MM.1S (cell line): ENCODE data around the gene TRMT6.

Experiments used
- EZH2 ChIP-seq: fragments of 300-600 bp; sonication (generic); optimal IDR thresholded peaks from 2 replicates; pipeline ENCODE3; 2017; ENCODE audit warnings: low read depth, mild to moderate bottlenecking, antibody characterized with exemption, low read length, mixed read lengths
- EZH2phosphoT487 ChIP-seq: fragments of 300-600 bp; sonication (generic); IDR thresholded peaks from 2 replicates; pipeline ENCODE4 v1.6.1; 2018; ENCODE audit warnings: antibody characterized with exemption, low read length
- TF ChIP-seq, protein P1 (sequence below): fragments of 300-600 bp; sonication (generic); IDR thresholded peaks from 2 replicates; pipeline ENCODE4 v1.5.1; 2016; ENCODE audit warnings: antibody characterized with exemption, low read length, mixed read lengths

GRCh38 chr20:5925551-5925950, 24.8 kb downstream of the TRMT6 start:
- TF ChIP-seq, protein P1, sequence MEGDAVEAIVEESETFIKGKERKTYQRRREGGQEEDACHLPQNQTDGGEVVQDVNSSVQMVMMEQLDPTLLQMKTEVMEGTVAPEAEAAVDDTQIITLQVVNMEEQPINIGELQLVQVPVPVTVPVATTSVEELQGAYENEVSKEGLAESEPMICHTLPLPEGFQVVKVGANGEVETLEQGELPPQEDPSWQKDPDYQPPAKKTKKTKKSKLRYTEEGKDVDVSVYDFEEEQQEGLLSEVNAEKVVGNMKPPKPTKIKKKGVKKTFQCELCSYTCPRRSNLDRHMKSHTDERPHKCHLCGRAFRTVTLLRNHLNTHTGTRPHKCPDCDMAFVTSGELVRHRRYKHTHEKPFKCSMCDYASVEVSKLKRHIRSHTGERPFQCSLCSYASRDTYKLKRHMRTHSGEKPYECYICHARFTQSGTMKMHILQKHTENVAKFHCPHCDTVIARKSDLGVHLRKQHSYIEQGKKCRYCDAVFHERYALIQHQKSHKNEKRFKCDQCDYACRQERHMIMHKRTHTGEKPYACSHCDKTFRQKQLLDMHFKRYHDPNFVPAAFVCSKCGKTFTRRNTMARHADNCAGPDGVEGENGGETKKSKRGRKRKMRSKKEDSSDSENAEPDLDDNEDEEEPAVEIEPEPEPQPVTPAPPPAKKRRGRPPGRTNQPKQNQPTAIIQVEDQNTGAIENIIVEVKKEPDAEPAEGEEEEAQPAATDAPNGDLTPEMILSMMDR = no peak
- TF ChIP-seq EZH2 (no peak), EZH2phosphoT487 (no peak)
